GM18909 (cell line): ENCODE data around the gene PSEN1.

Source experiments
- ATAC-seq: cut with Tn5 transposase; IDR thresholded peaks from one replicate; pipeline ENCODE4 v1.9.1; 2021; ENCODE audit warnings: mild to moderate bottlenecking; ENCODE audit not compliant: unreplicated experiment, poor library complexity

Gene PSEN1

GRCh38 chr14:73136387-73137225, at the start of gene PSEN1:
PSEN1 (plus strand) TSS chr14:73136507; CDS start chr14:73148020, 11,513 bp downstream.
- ATAC-seq, result peak; percentile 94

GRCh38 chr14:73091044-73091443, 45.3 kb upstream of the PSEN1 start:
- no peak for ATAC-seq

GRCh38 chr14:73097421-73097820, 38.9 kb upstream of the PSEN1 start:
- ATAC-seq, result no peak

- no peak for ATAC-seq
Measured at GRCh38 chr14:73100334-73100733, 36.0 kb upstream of the PSEN1 start.

GRCh38 chr14:73102806-73103497, 33.4 kb upstream of the PSEN1 start:
- no peak for ATAC-seq

GRCh38 chr14:73105050-73105449, 31.3 kb upstream of the PSEN1 start:
- no peak for ATAC-seq

- no peak for ATAC-seq
Measured at GRCh38 chr14:73105727-73106126, 30.6 kb upstream of the PSEN1 start.

GRCh38 chr14:73116079-73116665, 20.1 kb upstream of the PSEN1 start:
- ATAC-seq, result no peak

- ATAC-seq, result no peak
Measured at GRCh38 chr14:73124180-73124894, 12.0 kb upstream of the PSEN1 start.

GRCh38 chr14:73125169-73125588, 11.1 kb upstream of the PSEN1 start:
- no peak for ATAC-seq

- no peak for ATAC-seq
Measured at GRCh38 chr14:73125746-73126145, 10.6 kb upstream of the PSEN1 start.

- ATAC-seq, result no peak
Measured at GRCh38 chr14:73133795-73134194, 2.5 kb upstream of the PSEN1 start.

- ATAC-seq, result no peak
Measured at GRCh38 chr14:73136085-73136386, 271 bp upstream of the PSEN1 start.

GRCh38 chr14:73140811-73141323, 4.6 kb downstream of the PSEN1 start:
- ATAC-seq, result no peak

GRCh38 chr14:73142216-73142615, 5.9 kb downstream of the PSEN1 start:
- peak; percentile 46 for ATAC-seq

GRCh38 chr14:73143003-73143402, 6.7 kb downstream of the PSEN1 start:
- no peak for ATAC-seq

- ATAC-seq, result no peak
Measured at GRCh38 chr14:73143617-73144016, 7.3 kb downstream of the PSEN1 start.

- no peak for ATAC-seq
Measured at GRCh38 chr14:73145371-73145770, 9.1 kb downstream of the PSEN1 start.

GRCh38 chr14:73146111-73146510, 9.8 kb downstream of the PSEN1 start:
- no peak for ATAC-seq

- ATAC-seq, result no peak
Measured at GRCh38 chr14:73149753-73150152, 13.4 kb downstream of the PSEN1 start.

GRCh38 chr14:73153272-73153671, 17.0 kb downstream of the PSEN1 start:
- ATAC-seq, result no peak
